Natural killer cell (primary cell): ENCODE data around the gene HADHB. TPM values are rescaled to one million over a fixed set of nuclear protein-coding genes. Genes with fewer than 3 reads are reported as not detected.

Experiments used
- ATAC-seq, 3 donors: fragments of 150-1000 bp in 2 of 3; fragments of 200-7000 bp in 1 of 3; cut with Tn5 transposase; 1 replicate in 1 of 3; 2 replicates in 2 of 3; pipeline ENCODE4 v1.10.0; 2021; ENCODE audit warnings: mild to moderate bottlenecking in 2 of 3, moderate library complexity in 2 of 3
- DNase-seq, 2 donors: peaks; one replicate each; pipeline versions ENCODE4 v3.0.0 to v3.0.0-alpha.2; 2013 to 2021; ENCODE audit warnings: mixed read lengths in 1 of 2
- H3K27ac ChIP-seq: one replicate; pipeline ENCODE4 v1.5.1; 2013; ENCODE audit warnings: mild to moderate bottlenecking, low read length
- H3K27me3 ChIP-seq: one replicate; pipeline ENCODE4 v1.6.1; 2013; ENCODE audit warnings: low read length; ENCODE audit not compliant: control insufficient read depth, insufficient read depth
- H3K36me3 ChIP-seq: one replicate; pipeline ENCODE4 v1.6.1; 2013; ENCODE audit warnings: low read length; ENCODE audit not compliant: control insufficient read depth, insufficient read depth
- H3K4me1 ChIP-seq: one replicate; pipeline ENCODE4 v1.6.1; 2013; ENCODE audit warnings: low read length; ENCODE audit not compliant: control insufficient read depth, insufficient read depth
- H3K4me3 ChIP-seq: one replicate; pipeline ENCODE4 v1.5.1; 2013; ENCODE audit warnings: low read length
- H3K9me3 ChIP-seq: one replicate; pipeline ENCODE4 v1.6.1; 2013; ENCODE audit warnings: low read length; ENCODE audit not compliant: control insufficient read depth, insufficient read depth
- H3K27ac Mint-ChIP-seq, 2 donors: one replicate each; pipeline ENCODE4 v1.8.0; 2022; ENCODE audit warnings: mild to moderate bottlenecking in 2 of 2, mixed read lengths in 2 of 2, moderate library complexity in 1 of 2
- H3K27me3 Mint-ChIP-seq, 2 donors: one replicate each; pipeline ENCODE4 v1.8.0; 2022; ENCODE audit warnings: low read depth in 2 of 2, mixed read lengths in 2 of 2
- H3K36me3 Mint-ChIP-seq: one replicate; pipeline ENCODE4 v1.8.0; 2022; ENCODE audit warnings: mixed read lengths
- H3K4me1 Mint-ChIP-seq, 2 donors: one replicate each; pipeline ENCODE4 v1.8.0; 2022; ENCODE audit warnings: mixed read lengths in 2 of 2
- H3K4me3 Mint-ChIP-seq: one replicate; pipeline ENCODE4 v1.8.0; 2022; ENCODE audit warnings: mild to moderate bottlenecking, moderate library complexity, mixed read lengths
- H3K9me3 Mint-ChIP-seq, 2 donors: one replicate each; pipeline ENCODE4 v1.8.0; 2022; ENCODE audit warnings: mixed read lengths in 2 of 2
- WGBS: methylation state at CpG from one replicate; pipeline ENCODE4 v1.1.7; 2013; ENCODE audit warnings: missing lambda C conversion rate; ENCODE audit not compliant: insufficient coverage; 5-methylcytosine and 5-hydroxymethylcytosine counted together
- intact Hi-C: fragments of 100-400 bp; cut with micrococcal nuclease; formaldehyde crosslinking; loops from one replicate; pipeline ENCODE4 v1.14.2; 2022
- total RNA-seq, 4 donors: library from RNA; stranded (reverse); fragments of 120-200 nt in 1 of 4; gene quantifications; one replicate each; pipeline versions ENCODE4 v1.2.3 to v1.2.4, GENCODE V29; 2013 to 2022
- TF ChIP-seq, protein P1 (sequence below): fragments of 200-600 bp; IDR thresholded peaks from one replicate; pipeline ENCODE4 v1.8.0; 2022; ENCODE audit warnings: antibody characterized with exemption

Gene HADHB
- total RNA-seq, 3 donors from 2014 or later (not counting 1 experiment from before 2014, with no cell fraction given) = 43.1 to 58.8 (median 53.0) TPM

DNA sequence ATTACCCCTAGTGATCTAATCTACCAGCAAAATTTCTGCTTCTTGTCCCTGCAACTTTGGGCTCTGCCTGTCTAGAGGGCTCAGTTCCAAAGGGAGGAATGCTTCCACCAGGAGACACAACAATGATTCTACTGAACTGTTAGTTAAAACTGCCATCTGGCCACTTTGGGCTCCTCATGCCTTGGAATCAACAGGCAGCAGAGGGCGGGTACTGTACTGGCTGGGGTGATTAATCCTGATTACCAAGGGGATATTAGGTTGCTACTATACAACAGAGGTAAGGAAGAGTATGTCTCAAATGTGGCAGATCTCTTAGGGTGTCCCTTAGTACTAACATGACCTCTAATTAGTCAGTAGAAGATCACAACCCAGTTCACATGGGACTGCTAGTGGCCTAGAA lies 21.7 kb upstream of the HADHB start:
- no peak overlapping the region for H3K4me3 ChIP-seq
- whole genome bisulfite sequencing = 100% methylated on average over 1 of the region's 1 CpG
- no peaks in the 10 kb centered on the region for H3K27me3 ChIP-seq
- peaks cover 37% of the 10 kb centered on the region for H3K36me3 ChIP-seq
- Mint-ChIP-seq H3K27me3 (no peaks in the 10 kb centered on the region), H3K4me3 (no peak overlapping the region), H3K4me1 (no peaks in the 10 kb centered on the region), H3K36me3 (no peaks in the 10 kb centered on the region), H3K27ac (peak overlapping the region in 1 of 2 donors; percentile 18), H3K9me3 (no peaks in the 10 kb centered on the region)
- H3K9me3 ChIP-seq = no peaks in the 10 kb centered on the region
- no peaks in the 10 kb centered on the region for H3K4me1 ChIP-seq
- DNase-seq = no peak
- TF ChIP-seq, protein P1, sequence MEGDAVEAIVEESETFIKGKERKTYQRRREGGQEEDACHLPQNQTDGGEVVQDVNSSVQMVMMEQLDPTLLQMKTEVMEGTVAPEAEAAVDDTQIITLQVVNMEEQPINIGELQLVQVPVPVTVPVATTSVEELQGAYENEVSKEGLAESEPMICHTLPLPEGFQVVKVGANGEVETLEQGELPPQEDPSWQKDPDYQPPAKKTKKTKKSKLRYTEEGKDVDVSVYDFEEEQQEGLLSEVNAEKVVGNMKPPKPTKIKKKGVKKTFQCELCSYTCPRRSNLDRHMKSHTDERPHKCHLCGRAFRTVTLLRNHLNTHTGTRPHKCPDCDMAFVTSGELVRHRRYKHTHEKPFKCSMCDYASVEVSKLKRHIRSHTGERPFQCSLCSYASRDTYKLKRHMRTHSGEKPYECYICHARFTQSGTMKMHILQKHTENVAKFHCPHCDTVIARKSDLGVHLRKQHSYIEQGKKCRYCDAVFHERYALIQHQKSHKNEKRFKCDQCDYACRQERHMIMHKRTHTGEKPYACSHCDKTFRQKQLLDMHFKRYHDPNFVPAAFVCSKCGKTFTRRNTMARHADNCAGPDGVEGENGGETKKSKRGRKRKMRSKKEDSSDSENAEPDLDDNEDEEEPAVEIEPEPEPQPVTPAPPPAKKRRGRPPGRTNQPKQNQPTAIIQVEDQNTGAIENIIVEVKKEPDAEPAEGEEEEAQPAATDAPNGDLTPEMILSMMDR = no peak
- intact Hi-C loops = no loop called here
- H3K27ac ChIP-seq = no peak overlapping the region
- ATAC-seq = no peak

DNA sequence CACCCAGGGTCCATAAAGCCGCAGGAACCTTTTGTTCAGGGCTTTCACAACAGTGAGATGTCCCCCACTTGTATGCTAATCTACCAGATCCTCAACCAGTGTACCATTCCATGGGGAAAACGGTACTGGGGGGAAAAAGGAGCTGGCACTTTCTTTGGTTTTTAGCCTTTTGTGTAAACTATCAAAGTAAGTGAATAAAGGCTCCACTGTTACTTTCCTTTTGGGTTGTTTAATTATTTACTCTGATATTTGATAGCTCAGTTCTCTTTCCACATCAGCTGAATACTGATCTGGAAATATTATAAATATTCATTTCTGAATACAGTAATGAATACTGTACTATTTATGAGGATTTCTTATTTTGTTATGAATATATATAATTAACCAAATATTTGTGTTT lies 20.6 kb upstream of the HADHB start:
- no peak for ATAC-seq
- peaks cover 47% of the 10 kb centered on the region for H3K36me3 ChIP-seq

DNA sequence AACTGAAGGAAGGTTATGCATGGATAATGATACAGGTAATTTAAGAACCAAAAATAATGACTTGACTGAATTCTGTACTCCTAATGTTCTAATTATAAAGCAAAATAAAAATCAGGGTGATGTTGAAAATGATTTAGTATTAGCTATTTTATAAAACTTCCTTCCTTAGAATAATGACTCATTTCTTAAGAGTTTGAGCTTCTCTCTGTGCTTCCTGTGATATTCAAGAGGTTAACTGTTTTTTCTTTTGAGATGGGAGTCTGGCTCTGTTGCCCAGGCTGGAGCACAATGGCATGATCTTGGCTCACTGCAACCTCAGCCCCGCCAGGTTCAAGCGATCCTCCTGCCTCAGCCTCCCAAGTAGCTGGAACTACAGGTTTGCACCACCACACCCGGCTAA lies 15.1 kb upstream of the HADHB start:
- H3K36me3 Mint-ChIP-seq = peaks cover 7% of the 10 kb centered on the region
- H3K4me3 ChIP-seq = no peak overlapping the region
- H3K27me3 ChIP-seq = no peaks in the 10 kb centered on the region
- H3K4me1 ChIP-seq = no peaks in the 10 kb centered on the region
- TF ChIP-seq, protein P1 = no peak
- WGBS = 100% methylated on average over 3 of the region's 3 CpGs
- H3K36me3 ChIP-seq = peaks cover 81% of the 10 kb centered on the region
- no peaks in the 10 kb centered on the region for H3K27me3 Mint-ChIP-seq
- H3K4me3 Mint-ChIP-seq = no peak overlapping the region
- ATAC-seq = no peak
- no peak overlapping the region for H3K27ac ChIP-seq
- H3K27ac Mint-ChIP-seq = no peak overlapping the region
- H3K9me3 Mint-ChIP-seq = no peaks in the 10 kb centered on the region
- intact Hi-C loops = no loop called here
- H3K9me3 ChIP-seq = no peaks in the 10 kb centered on the region
- H3K4me1 Mint-ChIP-seq = no peaks in the 10 kb centered on the region
- DNase-seq = no peak

More for the DNA sequence above, 20.6 kb upstream of the HADHB start:
- Histone ChIP-seq H3K4me1 (no peaks in the 10 kb centered on the region), H3K27ac (no peak overlapping the region), H3K9me3 (no peaks in the 10 kb centered on the region), H3K27me3 (no peaks in the 10 kb centered on the region), H3K4me3 (no peak overlapping the region)
- Mint-ChIP-seq H3K4me3 (no peak overlapping the region), H3K4me1 (no peaks in the 10 kb centered on the region), H3K27ac (no peak overlapping the region), H3K27me3 (no peaks in the 10 kb centered on the region), H3K9me3 (no peaks in the 10 kb centered on the region), H3K36me3 (no peaks in the 10 kb centered on the region)
- 100% methylated on average over 1 of the region's 2 CpGs for WGBS
- TF ChIP-seq, protein P1 = no peak
- intact Hi-C loops = no loop called here
- DNase-seq = no peak

DNA sequence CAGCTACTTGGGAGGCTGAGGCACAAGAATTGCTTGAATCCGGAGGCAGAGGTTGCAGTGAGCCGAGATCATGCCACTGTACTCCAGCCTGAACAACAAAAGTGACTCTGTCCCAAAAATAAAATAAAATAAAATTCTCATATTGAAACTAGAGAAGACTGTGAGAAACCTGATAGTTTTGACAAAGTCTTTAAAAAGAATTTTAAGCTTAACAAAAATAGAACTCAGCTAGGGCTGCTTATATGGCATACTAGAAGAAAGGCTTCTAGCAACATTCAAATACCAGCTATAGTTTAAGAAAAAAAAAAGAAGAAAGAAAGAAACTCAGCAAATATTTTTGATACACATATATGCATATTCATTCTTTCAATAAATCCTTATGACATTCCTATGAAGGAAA lies 13.9 kb upstream of the HADHB start:
- TF ChIP-seq, protein P1 = no peak
- Mint-ChIP-seq H3K36me3 (peaks cover 9% of the 10 kb centered on the region), H3K4me1 (no peaks in the 10 kb centered on the region), H3K4me3 (no peak overlapping the region), H3K27ac (no peak overlapping the region), H3K9me3 (no peaks in the 10 kb centered on the region), H3K27me3 (no peaks in the 10 kb centered on the region)
- no peaks in the 10 kb centered on the region for H3K27me3 ChIP-seq
- no peak overlapping the region for H3K4me3 ChIP-seq
- H3K36me3 ChIP-seq = peaks cover 81% of the 10 kb centered on the region
- intact Hi-C loops = no loop called here
- H3K4me1 ChIP-seq = no peaks in the 10 kb centered on the region
- 100% methylated on average over 2 of the region's 2 CpGs for WGBS
- H3K27ac ChIP-seq = no peak overlapping the region
- H3K9me3 ChIP-seq = no peaks in the 10 kb centered on the region
- DNase-seq = no peak
- ATAC-seq = no peak
